ENCODE data around the gene MEGF11. TPM values are rescaled to one million over a fixed set of nuclear protein-coding genes. Genes with fewer than 3 reads are reported as not detected.

MEGF11 gene
- total and polyA plus RNA-seq, 2 donors (not counting 1 experiment from before 2014, with no cell fraction given): under 0.01 TPM; not detected in 1

- no peak overlapping the region for H3K27ac ChIP-seq (ENCODE audit: insufficient read depth, low read length)
- H3K4me1 ChIP-seq (ENCODE audit: control insufficient read depth, extremely low read depth, insufficient read depth, low read length): no peaks in the 10 kb centered on the region
- H2AFZ ChIP-seq (ENCODE audit: low read length): no peak overlapping the region
- H3K4me3 ChIP-seq (replicated peaks in 1 of 4; ENCODE audit: control extremely low read depth in 1 of 4, insufficient read depth in 1 of 4, low read depth in 3 of 4, low read length in 4 of 4): no peak overlapping the region
- no peaks in the 10 kb centered on the region for H3K9me3 ChIP-seq (ENCODE audit: control insufficient read depth, insufficient read depth, low read depth, low read length)
- DNase-seq (ENCODE audit: low read depth in 2 of 2): no peak
- H3K4me2 ChIP-seq (ENCODE audit: extremely low read depth, insufficient read depth, low read length): no peak overlapping the region
- no peaks in the 10 kb centered on the region for H4K20me1 ChIP-seq (ENCODE audit: control insufficient read depth, extremely low read depth, insufficient read depth, low read length)
- H3K79me2 ChIP-seq (ENCODE audit: control insufficient read depth, insufficient read depth, low read length): no peaks in the 10 kb centered on the region
- H3K36me3 ChIP-seq (ENCODE audit: control insufficient read depth, insufficient read depth, low read length): no peaks in the 10 kb centered on the region
- TF ChIP-seq CTCF (conservative IDR thresholded peaks at IDR 0.05 in 1 of 2, IDR thresholded peaks at IDR 0.05 in 1 of 2; ENCODE audit: low read depth in 1 of 2, low read length in 2 of 2) (no peak), EZH2 (IDR thresholded peaks at IDR 0.05; ENCODE audit: low read length, missing control alignments) (no peak)
- H3K9ac ChIP-seq (ENCODE audit: insufficient read depth, low read length): no peak overlapping the region
- no peaks in the 10 kb centered on the region for H3K27me3 ChIP-seq (ENCODE audit: control insufficient read depth, insufficient read depth, low read length)
These were observed 407.6 kb downstream of the MEGF11 start for GRCh38 chr15:65845826-65846519.

Other genes starting within 250 kb of the MEGF11 start
- 25.1 and 25.7 TPM in 2 replicates for gene DIS3L, start 39.8 kb upstream of the MEGF11 start, total RNA-seq
- 11.2 and 14.3 TPM in 2 replicates for gene DIS3L, start 39.8 kb upstream of the MEGF11 start, polyA plus RNA-seq
- gene TIPIN, start 102.9 kb upstream of the MEGF11 start, total RNA-seq: 14.5 and 16.7 TPM in 2 replicates
- gene TIPIN, start 102.9 kb upstream of the MEGF11 start, polyA plus RNA-seq: 12.6 and 17.8 TPM in 2 replicates
- gene MAP2K1, start 133.2 kb upstream of the MEGF11 start, total RNA-seq: 26.2 and 32.9 TPM in 2 replicates
- gene MAP2K1, start 133.2 kb upstream of the MEGF11 start, polyA plus RNA-seq: 37.5 and 40.0 TPM in 2 replicates
- 28.6 and 36.5 TPM in 2 replicates for gene SNAPC5, start 244.0 kb upstream of the MEGF11 start, total RNA-seq
- 40.3 and 48.2 TPM in 2 replicates for gene SNAPC5, start 244.0 kb upstream of the MEGF11 start, polyA plus RNA-seq